GM19023 (cell line): ENCODE results near the gene MARK4.
"Not testable (repeated sequence)": the region's sequence is repeated elsewhere in the genome, so short reads cannot be mapped to it uniquely, and the experiment has no call there.

Experiments
- ATAC-seq: cut with Tn5 transposase; IDR thresholded peaks from one replicate; pipeline ENCODE4 v1.9.1; 2021; ENCODE audit warnings: mild to moderate bottlenecking, moderate library complexity; ENCODE audit not compliant: unreplicated experiment

Gene MARK4

GRCh38 chr19:45334881-45335280 lies 83.8 kb downstream of the MARK4 start:
- ATAC-seq = not testable (repeated sequence)

- no peak for ATAC-seq
Measured at GRCh38 chr19:45336696-45337251, 85.7 kb downstream of the MARK4 start.

- ATAC-seq = no peak
Measured at GRCh38 chr19:45339629-45340028, 88.6 kb downstream of the MARK4 start.

- no peak for ATAC-seq
Measured at GRCh38 chr19:45340232-45340898, 89.3 kb downstream of the MARK4 start, which contains the start of gene KLC3. KLC3 (plus strand) TSS chr19:45340750; CDS start chr19:45345542, 4,792 bp downstream.

GRCh38 chr19:45340899-45341453 lies 89.9 kb downstream of the MARK4 start:
- no peak for ATAC-seq

GRCh38 chr19:45342911-45343310 lies 91.8 kb downstream of the MARK4 start:
- no peak for ATAC-seq

GRCh38 chr19:45344621-45345505 lies 93.8 kb downstream of the MARK4 start:
- no peak for ATAC-seq

GRCh38 chr19:45345506-45345860 lies 94.4 kb downstream of the MARK4 start:
- ATAC-seq = no peak

- ATAC-seq = no peak
Measured at GRCh38 chr19:45346449-45346848, 95.4 kb downstream of the MARK4 start.

- ATAC-seq = no peak
Measured at GRCh38 chr19:45347570-45348366, 96.7 kb downstream of the MARK4 start.

GRCh38 chr19:45348367-45349125 lies 97.5 kb downstream of the MARK4 start:
- no peak for ATAC-seq

GRCh38 chr19:45349126-45349415 lies 98.0 kb downstream of the MARK4 start:
- ATAC-seq = no peak

GRCh38 chr19:45349430-45349941 lies 98.4 kb downstream of the MARK4 start:
- ATAC-seq = no peak

- ATAC-seq = no peak
Measured at GRCh38 chr19:45350477-45351058, 99.5 kb downstream of the MARK4 start.

GRCh38 chr19:45351401-45351952 lies 100.4 kb downstream of the MARK4 start:
- ATAC-seq = no peak

GRCh38 chr19:45352062-45352461 lies 101.0 kb downstream of the MARK4 start:
- no peak for ATAC-seq

- ATAC-seq = no peak
Measured at GRCh38 chr19:45352471-45352870, 101.4 kb downstream of the MARK4 start.

GRCh38 chr19:45352914-45353796 lies 102.1 kb downstream of the MARK4 start:
- no peak for ATAC-seq
